GM18526 (cell line): ENCODE measurements around the gene HAO2.

Experiments used
- POLR2A ChIP-seq: IDR thresholded peaks from 3 replicates; pipeline ENCODE4 v1.6.1; 2011; ENCODE audit not compliant: insufficient read length; ENCODE audit errors: extremely low read depth

HAO2 gene

GRCh38 chr1:119396982-119397381, 28.4 kb downstream of the HAO2 start:
- TF ChIP-seq POLR2A = no peak

DNA sequence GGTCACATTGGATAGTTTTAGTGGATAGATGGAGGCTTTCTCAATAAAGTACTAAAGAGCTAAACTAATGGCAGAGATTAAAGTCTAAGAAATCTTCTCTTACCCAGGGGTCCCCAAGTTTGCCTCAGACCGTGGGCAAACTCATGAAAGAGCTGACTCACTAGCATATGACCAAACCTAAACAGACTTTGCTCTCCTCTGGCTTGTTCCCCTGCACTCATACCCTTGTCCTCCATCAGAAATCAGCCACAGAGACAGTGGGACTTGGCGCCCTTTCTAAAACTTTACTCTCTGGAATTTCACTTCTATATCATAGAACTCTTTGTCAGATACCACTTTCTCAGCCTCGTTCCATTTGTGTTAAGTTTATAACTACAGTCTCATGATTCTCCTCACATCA, 29.4 kb downstream of the HAO2 start:
- no peak for TF ChIP-seq POLR2A

DNA sequence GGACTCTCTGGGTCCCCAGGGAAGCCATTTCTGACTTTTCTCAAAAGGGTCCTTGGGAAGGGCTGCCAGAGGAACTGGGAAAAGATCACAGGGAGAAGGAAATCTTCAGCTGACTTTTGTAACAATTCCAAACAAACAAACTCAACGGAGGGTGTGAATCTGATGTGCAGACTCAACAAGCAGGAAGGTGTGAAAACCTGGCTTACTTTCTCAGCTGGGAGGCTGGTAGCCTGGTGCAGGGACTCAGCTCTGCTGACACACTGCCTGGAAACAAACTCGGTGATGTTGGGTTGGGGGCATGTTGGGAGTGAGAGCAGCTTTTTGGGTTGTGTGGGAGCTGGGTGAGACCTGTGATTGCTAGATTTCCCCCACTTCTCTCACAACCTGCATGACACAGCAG, 36.2 kb downstream of the HAO2 start:
- TF ChIP-seq POLR2A = no peak

DNA sequence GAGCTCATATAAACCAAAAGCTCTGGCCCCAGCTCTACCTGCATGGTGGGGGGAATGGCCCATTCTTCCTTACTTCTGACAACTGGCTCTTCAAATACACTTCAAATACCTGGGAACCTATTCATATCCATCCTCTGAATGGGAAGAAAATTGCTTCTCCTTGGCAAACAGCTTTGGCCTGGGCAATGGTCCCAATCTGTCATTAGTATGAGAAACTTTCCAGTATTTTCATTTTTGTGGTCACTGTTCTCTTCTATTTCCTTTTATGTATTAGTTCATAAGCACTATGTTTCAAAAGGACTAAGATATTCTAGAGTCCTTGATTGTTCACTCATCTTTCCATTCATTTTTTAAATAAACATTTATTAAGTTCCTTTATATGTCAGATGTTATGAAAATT, 41.1 kb downstream of the HAO2 start:
- TF ChIP-seq POLR2A = no peak

- no peak for TF ChIP-seq POLR2A
Measured at GRCh38 chr1:119410961-119411360, 42.4 kb downstream of the HAO2 start.

DNA sequence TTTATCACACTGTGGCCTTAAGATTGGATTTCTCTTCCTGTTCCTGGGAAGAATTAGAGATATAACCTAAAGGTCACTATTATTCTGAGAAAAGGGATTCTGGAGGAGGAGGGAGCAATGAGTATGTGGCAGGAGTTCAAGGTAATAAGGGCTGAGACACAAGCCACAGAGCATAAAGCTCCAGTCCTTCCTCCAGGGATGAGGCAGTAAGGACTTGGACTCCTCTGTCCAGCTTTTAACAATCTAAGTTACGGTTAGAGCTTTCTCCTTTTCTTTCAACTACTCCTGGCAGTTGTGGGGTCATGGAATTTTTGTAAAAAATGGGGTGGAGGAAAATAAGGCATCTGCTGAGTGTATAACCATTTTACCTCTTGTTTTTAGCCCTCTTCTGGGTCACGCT, 46.4 kb downstream of the HAO2 start, which contains the start of gene HSD3B2:
TSS of gene HSD3B2 (plus strand) at position 201 of the 400 bp plus-strand sequence. CDS start 270 bp downstream, outside the sequence.
- TF ChIP-seq POLR2A = no peak

DNA sequence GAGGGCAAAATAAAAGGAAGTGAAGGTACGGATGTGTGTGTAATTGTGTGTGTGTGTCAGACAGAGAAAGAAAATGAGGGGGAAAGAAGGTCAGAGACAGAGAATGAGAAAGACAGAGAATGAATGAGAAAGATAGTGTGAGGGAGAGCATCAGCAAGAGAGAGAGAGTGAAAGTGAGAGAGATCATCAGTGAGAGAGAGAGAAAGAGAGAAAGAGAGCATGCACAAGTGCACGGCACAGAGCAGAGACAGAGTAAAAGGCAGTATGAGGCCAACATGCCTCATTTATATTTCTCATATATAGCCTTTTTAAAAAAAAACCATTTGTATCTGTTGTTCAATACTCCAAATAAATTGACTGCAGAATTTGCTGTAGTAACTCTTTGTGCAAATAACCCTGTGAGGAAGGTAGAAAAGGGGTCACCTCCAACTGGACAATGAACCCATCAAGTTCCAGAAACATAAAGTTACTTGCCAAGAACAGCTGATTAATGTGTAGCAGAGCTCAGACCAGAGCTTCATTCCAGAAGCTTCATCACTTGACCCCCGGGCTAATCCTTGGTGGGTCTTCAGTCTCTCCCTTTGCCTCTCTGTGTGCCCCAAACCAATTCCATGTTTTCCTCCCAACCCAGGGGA, 47.5 kb downstream of the HAO2 start:
- TF ChIP-seq POLR2A = no peak

GRCh38 chr1:119419109-119419508, 50.5 kb downstream of the HAO2 start:
- TF ChIP-seq POLR2A = no peak

DNA sequence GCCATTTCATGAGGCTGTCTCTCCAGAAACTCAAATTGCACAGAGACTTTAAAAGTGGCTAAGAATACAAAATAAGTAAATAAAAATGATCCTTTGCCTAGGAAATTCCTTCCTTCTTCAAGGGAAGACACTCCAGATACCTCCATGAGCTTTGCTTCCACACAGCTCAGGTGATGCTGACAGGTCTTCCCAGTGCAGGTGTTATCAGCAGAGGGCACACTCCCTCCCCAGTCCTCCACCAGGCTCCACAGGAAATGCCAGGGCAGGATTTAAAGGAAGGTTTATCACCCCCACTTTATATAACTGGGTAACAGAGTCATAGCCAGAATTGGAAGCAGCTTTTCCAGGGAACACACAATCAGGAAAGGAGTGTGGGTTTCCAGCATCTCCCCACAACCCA, 52.1 kb downstream of the HAO2 start:
- no peak for TF ChIP-seq POLR2A

DNA sequence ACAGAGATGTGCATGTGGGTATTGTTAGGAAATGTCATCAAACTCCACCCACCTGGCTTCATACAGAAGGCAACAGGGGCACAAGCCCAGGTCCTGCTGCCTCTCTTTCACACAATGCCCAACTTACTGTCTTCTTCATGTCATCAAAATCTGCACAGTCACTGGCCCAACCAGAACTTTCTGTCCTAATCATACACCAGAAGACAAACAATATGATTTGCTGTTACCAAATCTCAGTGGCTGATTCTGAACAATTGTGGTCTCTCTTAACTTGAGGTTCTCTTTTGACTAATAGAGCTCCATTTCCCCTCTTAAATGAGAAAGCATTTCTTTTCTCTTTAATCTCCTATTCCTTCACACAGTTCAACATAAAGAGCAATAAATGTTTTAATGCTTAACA, 54.0 kb downstream of the HAO2 start:
- TF ChIP-seq POLR2A = no peak

DNA sequence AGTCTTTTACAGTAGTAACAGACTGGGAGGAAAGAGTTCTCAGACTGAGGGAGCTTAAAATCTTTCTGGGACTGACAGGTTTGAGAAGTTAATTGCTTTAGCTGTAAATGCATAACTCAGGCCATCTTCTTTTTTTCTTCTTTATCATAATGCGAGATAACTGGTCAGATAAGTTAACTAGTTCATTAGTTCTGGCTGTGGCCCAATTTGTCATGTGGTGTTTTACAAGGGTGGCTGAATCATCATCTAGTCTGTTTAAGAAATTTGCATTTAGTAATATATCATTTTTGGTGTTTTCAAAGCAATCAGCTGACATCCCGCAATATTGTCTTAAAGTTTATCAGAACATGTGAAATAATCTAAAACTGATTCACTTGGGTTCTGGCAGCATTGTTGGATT, 60.4 kb downstream of the HAO2 start:
- TF ChIP-seq POLR2A = no peak

DNA sequence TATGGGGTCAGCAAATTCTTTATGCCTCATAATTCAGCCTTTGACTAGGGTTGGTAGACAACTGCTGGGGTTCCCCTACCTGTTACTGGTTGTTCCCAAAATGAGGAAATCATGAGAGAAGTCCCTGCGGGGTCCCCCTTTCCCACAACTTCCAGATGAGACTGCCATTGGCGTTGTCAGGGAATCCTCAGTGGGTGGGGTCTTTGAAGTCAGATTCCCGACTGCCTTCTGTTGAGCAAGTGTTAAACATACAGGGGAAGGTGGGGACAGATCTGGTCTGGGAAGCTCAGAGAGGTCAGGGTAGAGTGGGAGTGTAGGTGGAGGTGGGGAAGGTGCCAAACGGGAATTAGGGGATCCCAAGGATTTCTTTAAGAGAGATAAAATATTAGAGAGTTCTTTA, 61.1 kb downstream of the HAO2 start:
- no peak for TF ChIP-seq POLR2A

DNA sequence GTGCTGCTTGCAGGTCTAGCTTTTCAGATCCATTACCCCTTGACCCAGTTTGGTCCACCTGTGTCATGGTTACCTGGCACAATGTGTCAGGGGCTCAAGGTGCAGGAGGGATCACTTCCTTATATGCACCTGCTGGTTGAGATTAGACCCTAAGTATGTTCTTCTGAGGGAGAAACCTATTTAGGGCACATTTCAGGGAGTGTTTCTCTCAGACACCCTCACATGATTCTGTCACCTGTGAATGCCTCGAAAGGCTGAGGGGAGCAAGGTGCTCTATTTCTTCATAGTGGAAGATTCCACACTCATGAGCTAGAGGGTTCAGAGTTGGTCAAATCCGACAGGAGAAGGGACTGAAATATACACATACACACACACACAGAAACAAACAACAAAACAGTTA, 61.9 kb downstream of the HAO2 start:
- no peak for TF ChIP-seq POLR2A

DNA sequence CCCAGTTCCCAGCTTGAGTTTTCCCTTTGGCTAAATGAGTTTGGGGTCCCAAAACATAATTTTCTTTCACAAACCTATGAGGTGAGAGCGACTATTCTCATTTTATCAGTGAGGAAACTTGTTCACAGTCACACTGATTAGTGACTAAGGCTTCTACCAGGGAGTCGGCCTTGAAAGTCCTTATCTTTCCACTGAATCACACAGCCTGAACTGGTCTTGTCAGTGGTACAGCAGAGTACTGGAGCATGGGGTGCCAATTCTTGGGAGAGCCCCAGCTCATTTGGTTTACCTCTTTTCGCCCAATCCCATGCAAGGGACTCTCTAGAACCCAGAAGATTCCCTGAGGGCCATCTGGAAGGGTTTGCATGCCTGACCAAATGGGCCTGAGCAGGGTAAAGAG, 63.3 kb downstream of the HAO2 start:
- no peak for TF ChIP-seq POLR2A

DNA sequence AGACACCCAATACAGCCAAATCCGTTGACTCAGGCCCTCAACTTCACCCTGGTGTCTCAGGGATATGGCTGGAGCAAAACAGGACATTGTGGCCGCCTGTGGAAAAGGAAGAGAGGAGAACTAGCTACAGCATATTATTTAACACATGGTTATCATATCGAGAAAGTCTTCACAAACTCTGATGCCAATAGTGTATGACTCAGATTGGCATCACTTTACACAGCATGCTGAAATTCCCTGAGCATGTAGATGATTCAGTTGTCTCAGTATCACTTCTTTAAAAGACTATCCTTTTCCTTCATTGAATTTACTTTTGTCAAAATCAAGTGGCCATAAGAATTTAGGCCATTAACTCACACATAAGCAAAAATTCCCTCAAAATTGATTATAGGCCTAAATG, 66.5 kb downstream of the HAO2 start:
- TF ChIP-seq POLR2A = no peak

DNA sequence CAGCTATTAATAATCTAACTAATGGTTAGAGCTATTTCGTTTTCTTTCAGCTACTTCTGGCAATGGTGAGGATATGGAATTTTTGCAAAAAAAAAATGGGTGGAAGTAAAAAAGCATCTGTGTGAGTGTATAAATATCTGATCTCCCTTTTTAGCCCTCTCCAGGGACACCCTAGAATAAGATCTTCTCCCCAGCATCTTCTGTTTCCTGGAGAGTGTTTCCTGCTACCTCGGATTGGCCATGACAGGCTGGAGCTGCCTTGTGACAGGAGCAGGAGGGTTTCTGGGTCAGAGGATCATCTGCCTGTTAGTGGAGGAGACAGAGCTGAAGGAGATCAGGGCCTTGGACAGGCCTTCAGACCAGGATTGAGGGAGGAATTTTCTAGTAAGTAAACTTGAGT, 70.2 kb downstream of the HAO2 start:
- no peak for TF ChIP-seq POLR2A

GRCh38 chr1:119440721-119441307, 72.2 kb downstream of the HAO2 start:
- TF ChIP-seq POLR2A = no peak

DNA sequence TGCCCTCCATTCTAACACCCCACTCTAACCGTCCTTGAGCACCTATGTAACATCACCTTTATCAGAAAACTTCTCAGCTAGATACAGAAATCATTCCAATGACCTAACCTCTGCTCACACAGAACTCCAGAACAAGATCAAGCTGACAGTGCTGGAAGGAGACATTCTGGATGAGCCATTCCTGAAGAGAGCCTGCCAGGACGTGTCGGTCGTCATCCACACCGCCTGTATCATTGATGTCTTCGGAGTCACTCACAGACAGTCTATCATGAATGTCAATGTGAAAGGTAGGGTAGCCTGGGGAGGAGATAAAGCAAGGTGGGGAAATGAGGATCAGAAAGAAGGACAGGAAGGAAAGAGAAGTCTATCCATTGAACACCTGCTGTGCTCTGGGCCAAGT, 74.2 kb downstream of the HAO2 start:
- TF ChIP-seq POLR2A = no peak
